ENCODE results near the gene CDKL1.
"Not testable (repeated sequence)": the region's sequence is repeated elsewhere in the genome, so short reads cannot be mapped to it uniquely, and the experiment has no call there.

Gene CDKL1

GRCh38 chr14:50387548-50387947, 9.1 kb downstream of the CDKL1 start:
- DNase-seq (ENCODE audit: low read depth in 2 of 2): no peak

- no peak for DNase-seq (ENCODE audit: low read depth in 2 of 2)
Observed at GRCh38 chr14:50383618-50384225, 13.0 kb downstream of the CDKL1 start.

- no peak for DNase-seq (ENCODE audit: low read depth in 2 of 2)
Observed at GRCh38 chr14:50381823-50382287, 14.8 kb downstream of the CDKL1 start.

GRCh38 chr14:50381008-50381407, 15.7 kb downstream of the CDKL1 start:
- no peak for DNase-seq (ENCODE audit: low read depth in 2 of 2)

- no peak for DNase-seq (ENCODE audit: low read depth in 2 of 2)
Observed at GRCh38 chr14:50380455-50380854, 16.2 kb downstream of the CDKL1 start.

- no peak for DNase-seq (ENCODE audit: low read depth in 2 of 2)
Observed at GRCh38 chr14:50379563-50379962, 17.1 kb downstream of the CDKL1 start.

- DNase-seq (ENCODE audit: low read depth in 2 of 2): no peak
Observed at GRCh38 chr14:50377550-50378085, 19.1 kb downstream of the CDKL1 start.

GRCh38 chr14:50375760-50376159, 20.9 kb downstream of the CDKL1 start:
- DNase-seq (ENCODE audit: low read depth in 2 of 2): no peak

GRCh38 chr14:50373959-50374358, 22.7 kb downstream of the CDKL1 start:
- no peak for DNase-seq (ENCODE audit: low read depth in 2 of 2)

GRCh38 chr14:50371546-50371945, 25.1 kb downstream of the CDKL1 start:
- DNase-seq (ENCODE audit: low read depth in 2 of 2): no peak

- DNase-seq (ENCODE audit: low read depth in 2 of 2): no peak
Observed at GRCh38 chr14:50366589-50366988, 30.1 kb downstream of the CDKL1 start.

GRCh38 chr14:50366115-50366514, 30.6 kb downstream of the CDKL1 start:
- DNase-seq (ENCODE audit: low read depth in 2 of 2): no peak

- not testable (repeated sequence) for DNase-seq (ENCODE audit: low read depth in 2 of 2)
Observed at GRCh38 chr14:50365572-50365971, 31.1 kb downstream of the CDKL1 start.

- DNase-seq (ENCODE audit: low read depth in 2 of 2): no peak
Observed at GRCh38 chr14:50364792-50365191, 31.9 kb downstream of the CDKL1 start.

- DNase-seq (ENCODE audit: low read depth in 2 of 2): no peak
Observed at GRCh38 chr14:50363714-50364111, 33.0 kb downstream of the CDKL1 start.

GRCh38 chr14:50362764-50363713, 33.6 kb downstream of the CDKL1 start:
- DNase-seq (ENCODE audit: low read depth in 2 of 2): no peak

GRCh38 chr14:50361473-50362403, 34.9 kb downstream of the CDKL1 start:
- not testable (repeated sequence) for DNase-seq (ENCODE audit: low read depth in 2 of 2)

GRCh38 chr14:50360851-50361250, 35.8 kb downstream of the CDKL1 start:
- no peak for DNase-seq (ENCODE audit: low read depth in 2 of 2)

GRCh38 chr14:50360093-50360492, 36.6 kb downstream of the CDKL1 start:
- DNase-seq (ENCODE audit: low read depth in 2 of 2): no peak

GRCh38 chr14:50359631-50360030, 37.0 kb downstream of the CDKL1 start:
- DNase-seq (ENCODE audit: low read depth in 2 of 2): no peak

GRCh38 chr14:50357753-50358395, 38.8 kb downstream of the CDKL1 start:
- DNase-seq (ENCODE audit: low read depth in 2 of 2): no peak

All from fibroblast of skin of left biceps (primary cell).